Measurements from ENCODE around the gene IGLL5.

IGLL5 gene

DNA sequence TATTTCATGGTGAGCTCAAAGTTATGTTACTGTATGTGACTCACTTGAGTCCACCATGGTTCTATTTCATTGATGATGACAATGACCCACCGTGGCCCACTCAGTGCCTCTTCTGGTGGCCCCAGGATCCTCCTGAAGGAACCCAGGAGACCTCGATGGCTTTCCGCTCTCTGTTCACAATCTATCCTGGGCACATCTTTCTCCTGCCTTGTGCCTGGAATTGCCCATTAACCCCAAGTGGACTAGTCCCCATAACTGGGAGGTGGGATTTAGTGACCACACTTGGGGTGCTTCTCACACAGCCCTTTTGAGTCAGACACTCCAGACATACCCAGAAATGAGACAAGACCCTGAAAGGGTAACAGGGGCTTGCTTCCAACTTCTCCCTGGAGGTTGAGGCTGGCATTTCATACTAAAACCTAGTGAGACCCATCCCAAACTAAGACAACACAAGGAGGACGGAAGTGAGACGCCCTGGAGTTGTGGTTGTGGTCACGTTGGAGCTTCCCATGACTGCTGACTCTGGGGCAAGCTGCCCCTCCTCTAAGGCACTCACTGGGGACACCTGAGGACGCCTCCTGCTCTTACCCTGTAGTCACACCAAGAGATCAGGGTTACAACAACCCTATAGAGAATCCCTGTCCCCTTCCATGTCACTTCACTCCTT, 22.1 kb downstream of the IGLL5 start:
- no peak for DNase-seq (ENCODE audit: low read depth, low spot score)
- no peak overlapping the region for H3K4me3 ChIP-seq (ENCODE audit: low read length)

DNA sequence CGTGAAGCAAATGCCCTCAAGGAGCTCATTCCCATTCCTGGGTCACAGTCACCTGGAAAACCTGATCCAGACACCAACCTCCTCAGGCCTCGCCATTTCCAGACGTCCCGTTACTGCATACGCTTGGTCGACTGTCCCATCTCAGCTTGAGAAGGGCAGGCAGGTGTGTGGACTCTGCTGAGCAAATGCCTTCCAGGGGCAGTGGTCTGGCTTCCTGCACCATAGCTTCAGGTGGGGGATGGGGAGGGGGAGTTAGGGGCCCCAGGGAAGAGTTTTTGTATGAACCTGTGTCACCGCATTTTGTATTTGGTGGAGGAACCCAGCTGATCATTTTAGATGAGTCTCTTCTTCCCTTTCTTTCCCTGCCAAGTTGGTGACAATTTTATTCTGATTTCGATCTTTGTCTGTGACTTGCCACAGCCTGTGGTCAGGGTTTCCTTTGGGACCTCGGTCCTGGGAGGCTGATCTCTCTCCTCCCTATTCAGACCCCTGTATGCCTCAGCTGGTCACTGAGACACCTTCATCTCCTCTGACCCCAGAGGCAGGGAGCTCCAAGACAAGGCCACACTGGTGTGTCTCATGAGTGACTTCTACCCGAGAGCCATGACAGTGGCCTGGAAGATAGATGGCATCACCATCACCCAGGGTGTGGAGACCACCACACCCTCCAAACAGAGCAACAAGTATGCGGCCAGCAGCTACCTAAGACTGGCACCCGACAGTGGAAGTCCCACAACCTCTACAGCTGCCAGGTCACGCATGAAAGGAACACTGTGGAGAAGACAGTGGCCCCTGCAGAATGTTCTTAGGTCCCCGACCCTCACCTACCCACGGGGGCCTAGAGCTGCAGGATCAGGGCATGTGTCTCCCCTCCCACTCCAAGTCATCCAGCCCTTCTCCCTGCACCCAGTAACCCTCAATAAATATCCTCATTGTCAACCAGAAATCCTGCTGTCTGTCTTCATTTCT, 22.9 kb downstream of the IGLL5 start:
- H3K4me3 ChIP-seq (ENCODE audit: low read length) = no peak overlapping the region

GRCh38 chr22:22911327-22912134, 23.9 kb downstream of the IGLL5 start:
- DNase-seq (ENCODE audit: low read depth, low spot score) = no peak
- no peak overlapping the region for H3K4me3 ChIP-seq (ENCODE audit: low read length)

More for the DNA sequence above, 22.9 kb downstream of the IGLL5 start:
- no peak for DNase-seq (ENCODE audit: low read depth, low spot score)

GRCh38 chr22:22912135-22912987, 24.7 kb downstream of the IGLL5 start:
- no peak overlapping the region for H3K4me3 ChIP-seq (ENCODE audit: low read length)
- DNase-seq (ENCODE audit: low read depth, low spot score) = no peak

DNA sequence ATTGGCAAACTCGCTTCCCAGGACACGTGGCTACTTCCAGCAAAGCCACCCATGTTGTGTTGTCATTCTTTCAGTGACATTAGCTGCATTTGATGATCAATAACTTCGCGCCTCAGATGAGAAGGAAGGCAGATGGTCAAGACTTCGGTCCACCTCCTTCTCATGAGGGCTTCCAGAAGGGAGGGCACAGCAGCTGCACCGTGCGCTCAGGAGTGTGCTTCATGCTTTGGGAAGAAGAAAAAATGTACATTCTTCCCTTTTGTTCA, 25.3 kb downstream of the IGLL5 start:
- DNase-seq (ENCODE audit: low read depth, low spot score) = no peak
- H3K4me3 ChIP-seq (ENCODE audit: low read length) = no peak overlapping the region

DNA sequence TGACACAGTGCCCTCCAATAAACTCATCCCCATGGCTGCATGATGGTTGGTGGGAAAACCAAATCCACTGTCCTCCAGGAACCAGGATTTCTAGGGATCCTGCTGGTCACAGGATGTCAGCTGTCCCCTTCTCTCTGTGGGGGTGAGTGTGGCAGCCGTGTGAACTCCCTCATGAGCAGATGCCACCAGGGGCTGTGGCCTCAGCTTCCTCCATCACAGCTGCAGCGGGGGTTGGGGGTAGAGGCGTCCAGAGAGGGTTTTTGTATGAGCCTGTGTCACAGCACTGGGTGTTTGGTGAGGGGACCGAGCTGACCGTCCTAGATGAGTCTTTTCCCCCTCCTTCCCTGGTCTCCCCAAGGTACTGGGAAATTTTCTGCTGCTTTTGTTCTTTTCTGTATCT, 26.4 kb downstream of the IGLL5 start:
- no peak overlapping the region for H3K4me3 ChIP-seq (ENCODE audit: low read length)

GRCh38 chr22:22914726-22915669, 27.4 kb downstream of the IGLL5 start:
- DNase-seq (ENCODE audit: low read depth, low spot score) = peak; percentile 7
- no peak overlapping the region for H3K4me3 ChIP-seq (ENCODE audit: low read length)

More for the DNA sequence above, 26.4 kb downstream of the IGLL5 start:
- no peak for DNase-seq (ENCODE audit: low read depth, low spot score)

GRCh38 chr22:22915670-22916035, 28.0 kb downstream of the IGLL5 start:
- no peak for DNase-seq (ENCODE audit: low read depth, low spot score)
- H3K4me3 ChIP-seq (ENCODE audit: low read length) = no peak overlapping the region

DNA sequence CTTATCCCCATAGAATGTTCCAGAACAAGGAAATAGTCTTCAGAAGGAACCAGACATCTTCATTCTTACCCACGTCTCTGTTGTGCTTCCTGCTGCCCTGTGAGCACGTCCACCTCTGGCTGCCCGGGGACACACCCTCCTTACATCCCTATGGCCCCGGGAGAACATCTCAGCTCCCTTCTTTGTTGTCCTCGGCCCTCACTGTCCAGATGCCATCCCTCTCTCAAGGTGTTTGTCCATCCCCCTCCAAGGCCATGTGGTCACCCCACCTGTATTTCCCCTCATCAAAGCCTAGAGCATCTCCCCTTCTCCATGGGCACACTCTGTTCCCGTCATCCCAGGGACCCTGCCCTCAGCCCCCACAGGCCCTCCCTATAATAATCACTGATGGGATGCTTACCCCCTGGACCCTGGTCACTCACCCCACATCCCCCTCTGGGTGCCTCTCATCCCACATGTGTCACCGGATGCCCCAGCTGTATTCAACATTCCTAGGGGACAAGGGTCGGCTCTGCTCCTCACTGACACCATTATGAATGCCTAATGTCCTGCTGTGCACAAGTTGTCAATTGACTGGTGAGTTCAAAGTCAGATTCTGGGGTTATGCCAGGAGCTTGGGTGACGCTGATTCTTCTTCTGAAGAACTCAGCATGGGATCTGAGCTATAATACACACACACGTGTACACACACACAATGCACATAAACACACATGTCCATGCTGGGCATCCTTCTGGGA, 28.8 kb downstream of the IGLL5 start:
- no peak for DNase-seq (ENCODE audit: low read depth, low spot score)
- no peak overlapping the region for H3K4me3 ChIP-seq (ENCODE audit: low read length)

GRCh38 chr22:22916952-22917290, 29.3 kb downstream of the IGLL5 start:
- no peak overlapping the region for H3K4me3 ChIP-seq (ENCODE audit: low read length)
- DNase-seq (ENCODE audit: low read depth, low spot score) = no peak

DNA sequence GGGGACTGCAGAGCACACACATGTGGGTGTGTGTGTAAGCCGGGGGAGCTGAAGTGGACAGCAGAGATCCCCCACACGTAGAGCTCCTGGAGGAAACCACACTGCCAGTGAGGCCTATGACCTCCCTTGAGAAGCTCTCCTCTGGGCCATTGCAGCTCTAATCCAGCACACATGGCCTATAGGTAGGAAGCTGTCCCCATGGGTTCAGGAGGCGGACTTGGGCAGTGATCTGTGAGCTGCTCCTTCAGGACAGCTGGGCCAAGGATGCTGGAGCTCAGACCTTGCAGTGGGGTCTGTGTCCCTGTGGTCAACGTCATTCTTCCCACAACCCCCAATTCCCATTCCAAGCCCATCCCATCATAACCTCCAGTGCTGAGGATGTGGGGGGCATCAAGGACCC, 29.8 kb downstream of the IGLL5 start:
- H3K4me3 ChIP-seq (ENCODE audit: low read length) = no peak overlapping the region

DNA sequence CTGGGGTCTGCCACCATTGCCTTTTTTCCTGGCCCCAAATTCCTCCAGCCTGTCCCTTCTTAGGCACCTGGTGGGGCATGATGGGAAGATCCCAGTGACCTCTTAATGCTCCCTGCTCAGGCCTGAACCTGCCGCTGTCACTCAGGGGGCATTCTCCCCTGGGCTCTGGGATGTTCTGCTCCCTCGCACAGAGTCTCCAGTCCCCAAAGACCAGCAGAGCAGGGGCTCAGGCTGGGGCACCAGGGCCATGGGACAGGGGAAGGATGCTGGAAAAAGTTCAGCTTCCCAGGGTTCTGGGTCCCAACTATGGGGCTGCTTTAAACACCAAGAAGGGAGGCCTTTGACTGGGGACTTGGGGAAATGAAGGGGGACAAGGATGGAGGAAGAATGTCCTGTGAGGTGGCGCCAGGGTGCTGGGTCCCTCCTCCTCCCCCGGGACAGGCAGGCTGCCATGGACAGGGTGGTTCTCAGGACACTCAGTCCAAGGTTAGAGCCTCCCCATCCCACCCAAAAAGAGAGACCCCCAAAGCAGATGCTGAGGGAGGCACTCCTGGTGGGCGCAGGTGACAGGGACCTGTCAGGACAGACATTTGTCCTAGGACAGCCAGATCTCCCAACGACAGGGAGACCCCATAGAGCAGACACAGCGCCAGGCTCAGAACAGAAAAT, 30.8 kb downstream of the IGLL5 start:
- DNase-seq (ENCODE audit: low read depth, low spot score) = no peak
- H3K4me3 ChIP-seq (ENCODE audit: low read length) = no peak overlapping the region

More for the DNA sequence above, 29.8 kb downstream of the IGLL5 start:
- no peak for DNase-seq (ENCODE audit: low read depth, low spot score)

GRCh38 chr22:22919041-22919440, 31.4 kb downstream of the IGLL5 start:
- no peak overlapping the region for H3K4me3 ChIP-seq (ENCODE audit: low read length)

GRCh38 chr22:22920104-22920654, 32.6 kb downstream of the IGLL5 start:
- H3K4me3 ChIP-seq (ENCODE audit: low read length) = no peak overlapping the region
- no peak for DNase-seq (ENCODE audit: low read depth, low spot score)

More at GRCh38 chr22:22919041-22919440, 31.4 kb downstream of the IGLL5 start:
- no peak for DNase-seq (ENCODE audit: low read depth, low spot score)

- H3K4me3 ChIP-seq (ENCODE audit: low read length) = no peak overlapping the region
- DNase-seq (ENCODE audit: low read depth, low spot score) = no peak
Observed at GRCh38 chr22:22920910-22921550, 33.4 kb downstream of the IGLL5 start.

DNA sequence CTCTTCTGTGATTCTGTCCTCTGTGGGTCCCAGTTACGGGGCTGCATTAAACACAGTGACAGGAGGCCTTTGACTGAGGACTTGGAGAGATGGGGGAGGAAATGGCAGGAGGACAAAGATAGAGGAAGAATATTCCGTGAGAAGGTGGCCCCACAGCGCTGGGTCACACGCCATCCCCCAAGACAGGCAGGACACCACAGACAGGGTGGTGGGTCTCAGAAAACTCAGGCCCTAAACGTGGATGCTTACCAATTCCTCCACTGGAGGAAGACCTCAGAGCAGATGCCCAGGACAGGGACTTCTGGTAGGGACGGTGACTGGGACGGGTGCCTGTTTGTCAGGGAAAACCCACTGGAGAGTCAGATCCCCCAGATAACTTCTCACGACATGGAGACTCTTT, 34.0 kb downstream of the IGLL5 start:
- DNase-seq (ENCODE audit: low read depth, low spot score) = no peak
- H3K4me3 ChIP-seq (ENCODE audit: low read length) = no peak overlapping the region

Data from Jurkat, Clone E6-1 (cell line).